GM21515 (cell line): ENCODE measurements around the gene KAT6B.
"Not testable (repeated sequence)": the region's sequence is repeated elsewhere in the genome, so short reads cannot be mapped to it uniquely, and the experiment has no call there.

Experiments
- ATAC-seq: cut with Tn5 transposase; IDR thresholded peaks from one replicate; pipeline ENCODE4 v1.9.1; 2021; ENCODE audit not compliant: unreplicated experiment

Gene KAT6B

GRCh38 chr10:74855439-74855838 lies 29.0 kb downstream of the KAT6B start:
- no peak for ATAC-seq

GRCh38 chr10:74856940-74857339 lies 30.5 kb downstream of the KAT6B start:
- ATAC-seq, result no peak

GRCh38 chr10:74857586-74857985 lies 31.2 kb downstream of the KAT6B start:
- no peak for ATAC-seq

- ATAC-seq, result no peak
Measured at GRCh38 chr10:74859546-74859945, 33.1 kb downstream of the KAT6B start.

- no peak for ATAC-seq
Measured at GRCh38 chr10:74862625-74863024, 36.2 kb downstream of the KAT6B start.

- ATAC-seq, result no peak
Measured at GRCh38 chr10:74863551-74863950, 37.2 kb downstream of the KAT6B start.

- no peak for ATAC-seq
Measured at GRCh38 chr10:74867351-74867750, 41.0 kb downstream of the KAT6B start.

- ATAC-seq, result no peak
Measured at GRCh38 chr10:74868392-74868977, 42.1 kb downstream of the KAT6B start.

- no peak for ATAC-seq
Measured at GRCh38 chr10:74869635-74870034, 43.2 kb downstream of the KAT6B start.

GRCh38 chr10:74870191-74870590 lies 43.8 kb downstream of the KAT6B start:
- no peak for ATAC-seq

- ATAC-seq, result peak; percentile 82
Measured at GRCh38 chr10:74871595-74872382, 45.4 kb downstream of the KAT6B start.

- ATAC-seq, result no peak
Measured at GRCh38 chr10:74873803-74874454, 47.5 kb downstream of the KAT6B start.

- no peak for ATAC-seq
Measured at GRCh38 chr10:74874649-74875048, 48.2 kb downstream of the KAT6B start.

- ATAC-seq, result no peak
Measured at GRCh38 chr10:74875068-74875467, 48.7 kb downstream of the KAT6B start.

GRCh38 chr10:74875966-74876365 lies 49.6 kb downstream of the KAT6B start:
- no peak for ATAC-seq

- ATAC-seq, result not testable (repeated sequence)
Measured at GRCh38 chr10:74877054-74877453, 50.7 kb downstream of the KAT6B start.

- ATAC-seq, result no peak
Measured at GRCh38 chr10:74877898-74878297, 51.5 kb downstream of the KAT6B start.

GRCh38 chr10:74880041-74880440 lies 53.6 kb downstream of the KAT6B start:
- no peak for ATAC-seq

GRCh38 chr10:74881253-74881884 lies 55.0 kb downstream of the KAT6B start:
- ATAC-seq, result no peak

GRCh38 chr10:74882427-74882826 lies 56.0 kb downstream of the KAT6B start:
- ATAC-seq, result no peak

GRCh38 chr10:74882831-74883230 lies 56.4 kb downstream of the KAT6B start:
- no peak for ATAC-seq

- no peak for ATAC-seq
Measured at GRCh38 chr10:74883428-74883827, 57.0 kb downstream of the KAT6B start.
